HUES6 (cell line): ENCODE data around the gene WWC2.

ENCODE experiments used
- H3K27ac ChIP-seq: 2 replicates; pipeline ENCODE4 v1.7.0; 2013; ENCODE audit warnings: low read depth, mild to moderate bottlenecking, low read length, inconsistent platforms
- H3K27me3 ChIP-seq: 2 replicates; pipeline ENCODE4 v1.6.1; 2013; ENCODE audit warnings: low read length; ENCODE audit not compliant: control insufficient read depth, insufficient read depth
- H3K36me3 ChIP-seq: 2 replicates; pipeline ENCODE4 v1.6.1; 2013; ENCODE audit warnings: low read length; ENCODE audit not compliant: control insufficient read depth, insufficient read depth
- H3K4me1 ChIP-seq: 2 replicates; pipeline ENCODE4 v1.6.1; 2013; ENCODE audit warnings: low read length; ENCODE audit not compliant: control insufficient read depth, insufficient read depth
- H3K4me3 ChIP-seq: 2 replicates; pipeline ENCODE4 v1.5.1; 2013; ENCODE audit warnings: low read depth, low read length
- H3K9ac ChIP-seq: one replicate; pipeline ENCODE4 v1.6.1; 2013; ENCODE audit warnings: mild to moderate bottlenecking, low read length
- H3K9me3 ChIP-seq: 2 replicates; pipeline ENCODE4 v1.6.1; 2013; ENCODE audit warnings: low read depth, low read length; ENCODE audit not compliant: control insufficient read depth, insufficient read depth

WWC2 gene

DNA sequence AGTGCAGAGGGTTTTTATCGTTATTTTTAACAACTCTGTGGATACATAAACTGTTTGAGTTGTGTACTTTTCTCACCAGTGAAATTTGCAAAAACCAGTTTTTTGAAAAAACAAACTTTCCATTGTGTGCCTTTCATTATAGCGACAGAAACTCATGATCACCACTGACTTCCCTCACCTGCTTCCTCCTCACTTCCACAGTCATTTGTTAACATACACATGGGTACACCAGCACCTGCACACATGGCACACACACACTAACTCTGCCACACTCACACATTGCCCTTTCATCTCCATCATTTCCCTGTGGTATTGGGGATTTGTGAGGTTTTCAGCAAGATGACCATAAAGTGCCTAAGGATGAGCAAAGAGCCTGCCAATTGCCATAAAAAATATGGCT, 200.4 kb downstream of the WWC2 start:
- H3K27ac ChIP-seq, result no peak overlapping the region
- H3K4me3 ChIP-seq, result no peak overlapping the region
- H3K9me3 ChIP-seq, result no peaks in the 10 kb centered on the region
- H3K9ac ChIP-seq, result no peak overlapping the region
- H3K4me1 ChIP-seq, result no peaks in the 10 kb centered on the region
- peaks cover 73% of the 10 kb centered on the region for H3K36me3 ChIP-seq
- H3K27me3 ChIP-seq, result no peaks in the 10 kb centered on the region

DNA sequence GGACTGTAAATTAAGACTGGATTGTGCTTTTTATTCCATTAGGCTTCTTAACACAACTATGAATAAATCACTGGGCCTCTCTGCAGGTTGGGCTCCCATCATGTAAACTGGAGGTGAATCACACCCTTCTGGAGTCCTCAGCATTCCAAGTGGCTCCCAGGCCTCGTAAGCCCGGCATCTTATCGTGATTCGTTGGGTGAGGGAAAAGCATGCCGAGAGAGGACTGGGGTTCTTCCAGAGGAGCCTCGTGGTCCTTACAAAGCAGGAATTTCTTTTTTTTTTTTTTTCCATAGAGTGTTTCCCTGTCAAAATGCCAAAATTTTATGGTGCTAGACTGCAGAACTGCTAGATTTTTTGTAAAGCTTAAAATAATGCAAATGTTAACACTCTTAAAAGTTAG, 201.0 kb downstream of the WWC2 start:
- Histone ChIP-seq H3K9me3 (no peaks in the 10 kb centered on the region), H3K27ac (no peak overlapping the region), H3K9ac (no peak overlapping the region), H3K4me1 (no peaks in the 10 kb centered on the region), H3K27me3 (no peaks in the 10 kb centered on the region), H3K36me3 (peaks cover 73% of the 10 kb centered on the region), H3K4me3 (no peak overlapping the region)

GRCh38 chr4:183300655-183301054, 201.6 kb downstream of the WWC2 start:
- no peaks in the 10 kb centered on the region for H3K27me3 ChIP-seq

DNA sequence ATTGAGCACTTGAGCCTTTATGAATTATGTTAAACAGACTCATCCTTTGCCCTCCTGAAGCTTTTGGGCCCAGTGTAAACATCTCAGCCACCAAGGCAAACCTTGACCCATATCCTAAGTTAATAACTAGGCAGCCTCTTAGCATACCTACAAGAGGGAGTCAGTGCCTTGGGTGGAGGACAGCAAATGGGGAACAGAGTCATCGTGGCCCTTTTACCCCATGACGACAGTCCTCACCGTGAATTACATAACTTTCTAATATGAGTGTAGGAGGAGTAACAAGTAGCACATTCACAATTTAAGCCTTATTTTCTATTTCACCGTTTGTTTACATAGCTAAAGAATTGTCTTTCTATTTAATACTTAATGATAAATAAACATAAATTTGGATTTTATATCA, 204.2 kb downstream of the WWC2 start:
- no peak overlapping the region for H3K9ac ChIP-seq
- H3K36me3 ChIP-seq, result peaks cover 51% of the 10 kb centered on the region
- H3K9me3 ChIP-seq, result no peaks in the 10 kb centered on the region
- no peaks in the 10 kb centered on the region for H3K4me1 ChIP-seq
- H3K27me3 ChIP-seq, result no peaks in the 10 kb centered on the region
- no peak overlapping the region for H3K27ac ChIP-seq
- H3K4me3 ChIP-seq, result no peak overlapping the region

More at GRCh38 chr4:183300655-183301054, 201.6 kb downstream of the WWC2 start:
- Histone ChIP-seq H3K4me1 (no peaks in the 10 kb centered on the region), H3K4me3 (no peak overlapping the region), H3K9ac (no peak overlapping the region), H3K36me3 (peaks cover 69% of the 10 kb centered on the region), H3K27ac (no peak overlapping the region), H3K9me3 (no peaks in the 10 kb centered on the region)

DNA sequence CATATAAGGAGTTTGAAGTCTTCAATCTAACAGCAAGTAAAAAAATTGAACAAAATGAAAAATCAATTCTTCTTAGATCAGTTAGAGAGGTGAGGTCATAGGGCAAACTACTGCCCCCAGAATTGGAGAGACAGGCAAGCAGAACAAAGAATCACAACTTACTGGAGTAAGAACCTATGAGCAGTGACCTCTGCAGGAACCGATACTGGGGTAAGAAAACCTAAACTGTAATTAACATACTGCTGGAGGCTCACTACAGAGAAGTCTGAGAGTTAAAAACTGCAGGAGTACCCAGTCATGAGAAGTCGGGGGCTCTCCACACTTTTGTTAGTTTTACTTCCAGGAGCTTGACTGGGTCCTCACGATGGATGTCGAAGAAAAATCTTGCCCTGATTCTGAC, 205.0 kb downstream of the WWC2 start:
- no peak overlapping the region for H3K9ac ChIP-seq
- no peaks in the 10 kb centered on the region for H3K9me3 ChIP-seq
- H3K4me1 ChIP-seq, result no peaks in the 10 kb centered on the region
- H3K36me3 ChIP-seq, result peaks cover 43% of the 10 kb centered on the region
- H3K4me3 ChIP-seq, result no peak overlapping the region
- H3K27me3 ChIP-seq, result no peaks in the 10 kb centered on the region
- no peak overlapping the region for H3K27ac ChIP-seq

GRCh38 chr4:183304538-183304937, 205.5 kb downstream of the WWC2 start:
- no peak overlapping the region for H3K27ac ChIP-seq
- H3K27me3 ChIP-seq, result no peaks in the 10 kb centered on the region
- no peak overlapping the region for H3K9ac ChIP-seq
- no peaks in the 10 kb centered on the region for H3K4me1 ChIP-seq
- no peak overlapping the region for H3K4me3 ChIP-seq
- peaks cover 39% of the 10 kb centered on the region for H3K36me3 ChIP-seq
- H3K9me3 ChIP-seq, result no peaks in the 10 kb centered on the region

GRCh38 chr4:183306811-183307210, 207.8 kb downstream of the WWC2 start:
- Histone ChIP-seq H3K9ac (no peak overlapping the region), H3K36me3 (peaks cover 28% of the 10 kb centered on the region), H3K27me3 (no peaks in the 10 kb centered on the region), H3K4me1 (no peaks in the 10 kb centered on the region), H3K9me3 (no peaks in the 10 kb centered on the region), H3K4me3 (no peak overlapping the region), H3K27ac (no peak overlapping the region)

DNA sequence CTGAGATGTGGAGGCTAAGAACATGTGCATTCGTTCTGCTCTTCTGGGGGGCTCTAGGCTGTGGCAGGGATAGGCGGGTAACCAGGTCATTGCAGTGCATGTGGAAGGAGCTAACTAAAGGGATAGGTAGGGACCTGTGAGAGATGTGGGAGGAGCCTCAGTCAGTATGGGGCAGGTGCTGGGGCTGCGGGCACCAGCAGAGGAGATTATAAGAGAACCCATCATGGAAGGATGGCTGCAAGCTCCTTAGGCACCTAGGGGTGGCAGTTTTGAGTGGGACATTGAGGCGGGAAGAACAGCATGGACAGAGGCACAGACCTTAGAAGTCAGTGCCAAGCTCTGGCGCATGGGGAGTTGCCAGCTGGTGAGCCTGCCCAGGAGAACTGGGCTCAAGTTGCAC, 213.8 kb downstream of the WWC2 start:
- H3K4me3 ChIP-seq, result no peak overlapping the region
- H3K27me3 ChIP-seq, result no peaks in the 10 kb centered on the region
- H3K4me1 ChIP-seq, result no peaks in the 10 kb centered on the region
- no peak overlapping the region for H3K27ac ChIP-seq
- H3K36me3 ChIP-seq, result peaks cover 51% of the 10 kb centered on the region
- no peaks in the 10 kb centered on the region for H3K9me3 ChIP-seq
- H3K9ac ChIP-seq, result no peak overlapping the region

DNA sequence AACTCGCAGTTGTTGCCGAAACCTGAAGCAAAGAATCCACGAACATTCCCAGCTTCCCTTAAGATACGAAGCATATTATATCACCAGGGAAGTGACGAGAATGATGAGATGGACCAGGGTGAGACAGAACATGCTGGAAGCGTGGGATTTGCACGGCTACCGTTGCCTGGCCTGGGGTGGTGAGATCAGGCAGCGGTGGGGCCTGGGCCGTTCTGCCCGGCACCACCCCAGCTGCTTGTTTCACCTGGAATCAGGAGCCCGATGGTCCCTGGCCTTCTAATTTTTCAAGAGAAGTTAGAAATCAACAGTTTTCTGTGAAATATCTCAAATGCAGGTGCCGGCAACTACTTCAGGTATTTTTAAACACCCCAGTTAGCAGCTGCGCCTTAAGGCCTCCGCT, 215.3 kb downstream of the WWC2 start:
- Histone ChIP-seq H3K4me3 (no peak overlapping the region), H3K27ac (no peak overlapping the region), H3K4me1 (no peaks in the 10 kb centered on the region), H3K9ac (no peak overlapping the region), H3K9me3 (no peaks in the 10 kb centered on the region), H3K27me3 (no peaks in the 10 kb centered on the region), H3K36me3 (peaks cover 55% of the 10 kb centered on the region)

- H3K27ac ChIP-seq, result no peak overlapping the region
- H3K36me3 ChIP-seq, result peaks cover 55% of the 10 kb centered on the region
- no peaks in the 10 kb centered on the region for H3K9me3 ChIP-seq
- H3K4me1 ChIP-seq, result no peaks in the 10 kb centered on the region
- no peak overlapping the region for H3K4me3 ChIP-seq
- H3K9ac ChIP-seq, result no peak overlapping the region
- H3K27me3 ChIP-seq, result no peaks in the 10 kb centered on the region
Observed at GRCh38 chr4:183314806-183315205, 215.7 kb downstream of the WWC2 start.

DNA sequence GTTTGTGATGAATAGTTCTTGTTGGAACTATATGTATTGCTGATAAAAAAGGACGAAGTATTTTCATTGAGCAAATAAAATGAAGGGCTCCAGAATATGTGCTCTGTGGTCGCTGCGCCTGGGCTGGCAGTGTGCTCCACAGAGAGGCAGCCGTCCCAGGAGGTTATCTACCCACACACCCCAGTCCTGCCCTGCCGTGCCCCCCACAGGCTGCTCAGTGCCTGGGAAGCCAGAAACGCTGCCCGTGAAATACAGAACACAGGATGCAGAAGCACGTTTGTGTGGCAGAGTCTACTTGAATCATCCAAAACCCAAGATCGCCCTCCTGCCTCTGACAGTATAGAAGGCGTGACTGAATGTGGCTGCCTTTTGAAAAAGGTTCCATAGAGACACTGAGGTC, 219.6 kb downstream of the WWC2 start:
- no peak overlapping the region for H3K4me3 ChIP-seq
- H3K36me3 ChIP-seq, result peaks cover 38% of the 10 kb centered on the region
- no peaks in the 10 kb centered on the region for H3K27me3 ChIP-seq
- H3K27ac ChIP-seq, result no peak overlapping the region
- H3K4me1 ChIP-seq, result no peaks in the 10 kb centered on the region
- no peak overlapping the region for H3K9ac ChIP-seq
- H3K9me3 ChIP-seq, result no peaks in the 10 kb centered on the region
